Endothelial cell of umbilical vein (primary cell): ENCODE results near the gene PKN2. TPM values are rescaled to one million over a fixed set of nuclear protein-coding genes. Genes with fewer than 3 reads are reported as not detected.

Experiments used
- BruUV-seq: library from RNA; stranded (reverse); fragments of 400-500 nt; replicated peaks from 2 replicates; lab custom pipeline; 2021; lab: Mats Ljungman, UMichigan
- CTCF ChIA-PET: fragments of 300-600, 350-600 bp; sonication (Branson Sonifier 250); formaldehyde crosslinking; loops from one replicate; lab custom pipeline; 2021; ENCODE audit warnings: antibody characterized with exemption, inconsistent platforms; lab: Charles Lee
- POLR2A ChIA-PET: fragments of 300-600, 350-600 bp; sonication (Branson Sonifier 250); formaldehyde crosslinking; loops from one replicate; lab custom pipeline; 2021; ENCODE audit warnings: antibody characterized with exemption, inconsistent platforms; lab: Charles Lee
- DNase-seq: peaks from one replicate; pipeline ENCODE4 v3.0.0-alpha.2; 2011; ENCODE audit warnings: low read depth, low spot score
- FAIRE-seq: peaks from 2 replicates; lab custom pipeline; 2011; peaks lifted over from hg19 to GRCh38; lab: Jason Lieb, UNC
- H2AFZ ChIP-seq: 2 replicates; pipeline ENCODE4 v1.6.0; 2012; ENCODE audit warnings: low read depth, low read length, control low read depth, inconsistent platforms
- H3K27ac ChIP-seq: 2 replicates; pipeline ENCODE4 v1.5.1; 2011; ENCODE audit warnings: low read depth, mild to moderate bottlenecking, control low read depth, low read length, moderate library complexity; ENCODE audit not compliant: insufficient read depth
- H3K27me3 ChIP-seq, 2 experiments: 2 replicates each; pipeline versions ENCODE4 v1.6.0 to v1.6.1; 2011; ENCODE audit warnings: low read length in 2 of 2, mixed read lengths in 1 of 2; ENCODE audit not compliant: control insufficient read depth in 2 of 2, insufficient read depth in 2 of 2
- H3K36me3 ChIP-seq, 2 experiments: 2 replicates in 1 of 2; 3 replicates in 1 of 2; pipeline ENCODE4 v1.5.1; 2011; ENCODE audit warnings: low read length in 2 of 2, mild to moderate bottlenecking in 1 of 2, moderate library complexity in 1 of 2; ENCODE audit not compliant: control insufficient read depth in 2 of 2, insufficient read depth in 2 of 2; ENCODE audit errors: extremely low read depth in 1 of 2
- H3K4me1 ChIP-seq: 3 replicates; pipeline ENCODE4 v1.5.1; 2011; ENCODE audit warnings: mild to moderate bottlenecking, low read length; ENCODE audit not compliant: control insufficient read depth, insufficient read depth; ENCODE audit errors: extremely low read depth
- H3K4me2 ChIP-seq: 2 replicates; pipeline ENCODE4 v1.6.1; 2011; ENCODE audit warnings: low read length, control low read depth, mixed read lengths; ENCODE audit not compliant: insufficient read depth
- H3K4me3 ChIP-seq, 3 experiments: fragments of 200-600 bp in 1 of 3; sonication (generic), shearing (Covaris generic) in 1 of 3; replicated peaks in 1 of 3; 2 replicates each; pipeline ENCODE4 v1.5.1; 2011 to 2016; ENCODE audit warnings: control low read depth in 3 of 3, low read length in 3 of 3, mild to moderate bottlenecking in 2 of 3, inconsistent platforms in 1 of 3, low read depth in 1 of 3, moderate library complexity in 1 of 3; ENCODE audit not compliant: insufficient read depth in 1 of 3
- H3K79me2 ChIP-seq: 2 replicates; pipeline ENCODE4 v1.6.0; 2012; ENCODE audit warnings: low read length, inconsistent platforms; ENCODE audit not compliant: control insufficient read depth, insufficient read depth
- H3K9ac ChIP-seq: replicated peaks from 2 replicates; pipeline ENCODE3; 2011; ENCODE audit warnings: low read length, control low read depth; ENCODE audit not compliant: insufficient read depth; ENCODE audit errors: extremely low read depth
- H3K9me1 ChIP-seq: replicated peaks from 3 replicates; pipeline ENCODE4 v1.6.0; 2011; ENCODE audit warnings: mild to moderate bottlenecking, low read length; ENCODE audit not compliant: control insufficient read depth, insufficient read depth; ENCODE audit errors: extremely low read depth
- H3K9me3 ChIP-seq: replicated peaks from 2 replicates; pipeline ENCODE4 v1.5.1; 2012; ENCODE audit warnings: low read length, inconsistent platforms; ENCODE audit not compliant: control insufficient read depth, insufficient read depth
- H4K20me1 ChIP-seq: replicated peaks from 2 replicates; pipeline ENCODE3; 2011; ENCODE audit warnings: mild to moderate bottlenecking, low read length; ENCODE audit not compliant: control insufficient read depth, insufficient read depth; ENCODE audit errors: extremely low read depth
- EZH2 ChIP-seq: IDR thresholded peaks from 2 replicates; pipeline ENCODE4 v1.6.1; 2012; ENCODE audit warnings: borderline replicate concordance, low read depth, mild to moderate bottlenecking, moderate library complexity, low read length, inconsistent platforms; ENCODE audit not compliant: severe bottlenecking
- FOS ChIP-seq: IDR thresholded peaks from 2 replicates; pipeline ENCODE4 v1.6.1; 2011; ENCODE audit warnings: mild to moderate bottlenecking, low read length, moderate library complexity, borderline replicate concordance; ENCODE audit not compliant: insufficient read depth
- GATA2 ChIP-seq: IDR thresholded peaks from 2 replicates; pipeline ENCODE4 v1.7.0; 2011; ENCODE audit warnings: low read depth, mild to moderate bottlenecking, moderate library complexity, mixed read lengths, low read length; ENCODE audit not compliant: insufficient read length, insufficient read depth
- JUN ChIP-seq: IDR thresholded peaks from 2 replicates; pipeline ENCODE4 v1.6.1; 2011; ENCODE audit warnings: borderline replicate concordance, low read depth; ENCODE audit not compliant: insufficient read length, insufficient read depth
- MYC ChIP-seq: IDR thresholded peaks from one replicate; pipeline ENCODE4 v1.6.1; 2011; ENCODE audit warnings: mild to moderate bottlenecking, low read depth, low read length
- POLR2A ChIP-seq: IDR thresholded peaks from 2 replicates; pipeline ENCODE4 v1.6.1; 2012; ENCODE audit warnings: low read depth, mild to moderate bottlenecking, control low read depth, low read length
- POLR2AphosphoS5 ChIP-seq: IDR thresholded peaks from 2 replicates; pipeline ENCODE4 v1.6.1; 2012; ENCODE audit warnings: low read depth, mild to moderate bottlenecking, control low read depth, low read length, moderate library complexity; ENCODE audit not compliant: insufficient read depth
- dilution Hi-C: fragments of 300-500 bp; cut with MboI; formaldehyde crosslinking; loops from one replicate; pipeline ENCODE4 v1.15.0; 2019; ENCODE audit warnings: low sequenced_read_pairs; ENCODE audit not compliant: extremely low pct_ligation_motif_present
- intact Hi-C: fragments of 100-400 bp; cut with micrococcal nuclease; formaldehyde crosslinking; loops from one replicate; pipeline ENCODE4 v1.10.0; 2022
- polyA plus RNA-seq, 4 experiments: library from polyadenylated mRNA; depleted of rRNA in 3 of 4; stranded (reverse) in 3 of 4; unstranded in 1 of 4; fragments of >200 nt; gene quantifications; 2 replicates each; pipeline versions ENCODE4 v1.2.1 to v1.2.3, GENCODE V29; 2011 to 2012; ENCODE audit warnings: missing spikeins in 1 of 4
- total RNA-seq: library from RNA; stranded (reverse); gene quantifications from 2 replicates; pipeline ENCODE4 v1.2.3, GENCODE V29; 2021
- TF ChIP-seq, protein P1 (sequence below), 2 donors: IDR thresholded peaks; 1 replicate in 1 of 2; 2 replicates in 1 of 2; pipeline ENCODE4 v1.5.1; 2011; ENCODE audit warnings: low read length in 2 of 2, mild to moderate bottlenecking in 2 of 2, moderate library complexity in 2 of 2, control low read depth in 1 of 2, inconsistent platforms in 1 of 2, low read depth in 1 of 2; ENCODE audit not compliant: insufficient read depth in 1 of 2; ENCODE audit errors: extremely low read depth in 1 of 2
- TF ChIP-seq, protein P2 (sequence below): IDR thresholded peaks from 2 replicates; pipeline ENCODE4 v1.6.1; 2011; ENCODE audit not compliant: insufficient read depth, insufficient read length

PKN2 gene
- total and polyA plus RNA-seq, 2 donors (not counting 3 experiments of a cell fraction or from before 2014, with no cell fraction given) = 11.5 to 47.3 TPM

- Histone ChIP-seq H3K36me3 (peaks cover 0 to 10% of the 10 kb centered on the region in 2 experiments), H3K9me3 (no peaks in the 10 kb centered on the region), H4K20me1 (no peaks in the 10 kb centered on the region), H3K4me2 (no peak overlapping the region), H2AFZ (no peak overlapping the region), H3K4me3 (no peak overlapping the region), H3K9ac (no peak overlapping the region), H3K9me1 (no peaks in the 10 kb centered on the region), H3K27ac (no peak overlapping the region), H3K79me2 (peaks cover 3% of the 10 kb centered on the region), H3K4me1 (no peaks in the 10 kb centered on the region), H3K27me3 (no peaks in the 10 kb centered on the region)
- FAIRE-seq (no peak), DNase-seq (no peak)
- CTCF ChIA-PET = interaction anchor here (1.0 kb wide), 1 partner anchor 27 kb away, joined by 4 read pairs; no protein-coding TSS in a partner anchor
- POLR2A ChIA-PET = no interaction called here
- intact Hi-C loops = no loop called here
- TF ChIP-seq, protein P1, sequence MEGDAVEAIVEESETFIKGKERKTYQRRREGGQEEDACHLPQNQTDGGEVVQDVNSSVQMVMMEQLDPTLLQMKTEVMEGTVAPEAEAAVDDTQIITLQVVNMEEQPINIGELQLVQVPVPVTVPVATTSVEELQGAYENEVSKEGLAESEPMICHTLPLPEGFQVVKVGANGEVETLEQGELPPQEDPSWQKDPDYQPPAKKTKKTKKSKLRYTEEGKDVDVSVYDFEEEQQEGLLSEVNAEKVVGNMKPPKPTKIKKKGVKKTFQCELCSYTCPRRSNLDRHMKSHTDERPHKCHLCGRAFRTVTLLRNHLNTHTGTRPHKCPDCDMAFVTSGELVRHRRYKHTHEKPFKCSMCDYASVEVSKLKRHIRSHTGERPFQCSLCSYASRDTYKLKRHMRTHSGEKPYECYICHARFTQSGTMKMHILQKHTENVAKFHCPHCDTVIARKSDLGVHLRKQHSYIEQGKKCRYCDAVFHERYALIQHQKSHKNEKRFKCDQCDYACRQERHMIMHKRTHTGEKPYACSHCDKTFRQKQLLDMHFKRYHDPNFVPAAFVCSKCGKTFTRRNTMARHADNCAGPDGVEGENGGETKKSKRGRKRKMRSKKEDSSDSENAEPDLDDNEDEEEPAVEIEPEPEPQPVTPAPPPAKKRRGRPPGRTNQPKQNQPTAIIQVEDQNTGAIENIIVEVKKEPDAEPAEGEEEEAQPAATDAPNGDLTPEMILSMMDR (IDR thresholded peaks at IDR 0.05; ENCODE audit: extremely low read depth in 1 of 2, insufficient read depth in 1 of 2, low read depth in 1 of 2, low read length in 2 of 2) = no peak
- no peak for TF ChIP-seq MYC
- no peak for TF ChIP-seq GATA2
- no peak for TF ChIP-seq EZH2
- TF ChIP-seq JUN = no peak
- TF ChIP-seq POLR2AphosphoS5 = no peak
- TF ChIP-seq FOS = no peak
- TF ChIP-seq POLR2A = no peak
- TF ChIP-seq, protein P2, sequence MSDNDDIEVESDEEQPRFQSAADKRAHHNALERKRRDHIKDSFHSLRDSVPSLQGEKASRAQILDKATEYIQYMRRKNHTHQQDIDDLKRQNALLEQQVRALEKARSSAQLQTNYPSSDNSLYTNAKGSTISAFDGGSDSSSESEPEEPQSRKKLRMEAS = no peak
- dilution Hi-C loops = no loop called here
- BruUV-seq = no TSS peak
These were observed 90.1 kb downstream of the PKN2 start for GRCh38 chr1:88774151-88774556.
